HCT116 (cell line): Measurements from ENCODE around the gene CPLX3. TPM values are rescaled to one million over a fixed set of nuclear protein-coding genes. Genes with fewer than 3 reads are reported as not detected.

Experiments
- ATAC-seq: fragments of 200-7000 bp; cut with Tn5 transposase; 2 replicates; pipeline ENCODE4 v1.9.1; 2020; ENCODE audit warnings: mild to moderate bottlenecking, moderate library complexity
- BruUV-seq: library from RNA; stranded (reverse); fragments of 400-500 nt; replicated peaks from 2 replicates; lab custom pipeline; 2021; lab: Mats Ljungman, UMichigan
- CTCF ChIA-PET: fragments of 300-600 bp; sonication (Branson Sonifier 250); formaldehyde crosslinking; loops from one replicate; lab custom pipeline; 2021; ENCODE audit warnings: antibody characterized with exemption; lab: Charles Lee
- POLR2A ChIA-PET: fragments of 300-600, 350-600 bp; sonication (Branson Sonifier 250); formaldehyde crosslinking; loops from one replicate; lab custom pipeline; 2021; ENCODE audit warnings: antibody characterized with exemption; lab: Charles Lee
- RAD21 ChIA-PET, 2 experiments: fragments of 300-600 bp; sonication (Branson Sonifier 250); formaldehyde crosslinking; loops; one replicate each; lab custom pipeline; 2023; ENCODE audit warnings: low total read pairs in 2 of 2; ENCODE audit not compliant: uncharacterized antibody in 2 of 2, unreplicated experiment in 2 of 2, low non-redundant PET in 1 of 2; lab: Charles Lee
- DNase-seq: peaks from one replicate; pipeline ENCODE4 v3.0.0-alpha.2; 2010; ENCODE audit warnings: low read depth, low spot score
- H2AFZ ChIP-seq: fragments of 200-600 bp; shearing (Covaris generic), sonication (generic); 2 replicates; pipeline ENCODE4 v1.6.1; 2017; ENCODE audit warnings: low read depth, mixed run types, mixed read lengths, antibody characterized with exemption, low read length; ENCODE audit not compliant: poor library complexity, severe bottlenecking
- H3K27ac ChIP-seq: 2 replicates; pipeline ENCODE4 v1.5.1; 2012; ENCODE audit warnings: low read depth, low read length
- H3K27me3 ChIP-seq: fragments of 200-600 bp; sonication (generic); 2 replicates; pipeline ENCODE4 v1.6.1; 2016; ENCODE audit warnings: mixed run types, low read length, mixed read lengths; ENCODE audit not compliant: insufficient read depth
- H3K36me3 ChIP-seq, 2 experiments: fragments of 200-500 bp in 1 of 2; fragments of 200-600 bp in 1 of 2; sonication (Bioruptor generic) in 1 of 2; sonication (generic) in 1 of 2; 2 replicates each; pipeline versions ENCODE4 v1.5.1 to v1.6.1; 2014 to 2016; ENCODE audit warnings: low read length in 2 of 2, inconsistent platforms in 1 of 2, mixed read lengths in 1 of 2, mixed run types in 1 of 2; ENCODE audit not compliant: insufficient read depth in 2 of 2, control insufficient read depth in 1 of 2
- H3K4me1 ChIP-seq, 2 experiments: fragments of 200-600 bp in 1 of 2; sonication (generic) in 1 of 2; 2 replicates each; pipeline versions ENCODE4 v1.5.1 to v1.6.1; 2012 to 2017; ENCODE audit warnings: low read length in 2 of 2, inconsistent platforms in 1 of 2, mild to moderate bottlenecking in 1 of 2, mixed read lengths in 1 of 2, mixed run types in 1 of 2, moderate library complexity in 1 of 2; ENCODE audit not compliant: insufficient read depth in 2 of 2, control insufficient read depth in 1 of 2
- H3K4me2 ChIP-seq: fragments of 200-600 bp; sonication (generic); 2 replicates; pipeline ENCODE4 v1.6.1; 2017; ENCODE audit warnings: mixed run types, low read length, mixed read lengths
- H3K4me3 ChIP-seq, 2 experiments: fragments of 200-600 bp in 1 of 2; sonication (generic) in 1 of 2; replicated peaks in 1 of 2; 2 replicates each; pipeline ENCODE4 v1.5.1; 2011 to 2016; ENCODE audit warnings: low read length in 2 of 2, control low read depth in 1 of 2, low read depth in 1 of 2, mild to moderate bottlenecking in 1 of 2, mixed read lengths in 1 of 2, mixed run types in 1 of 2
- H3K79me2 ChIP-seq: fragments of 200-600 bp; sonication (generic); 2 replicates; pipeline ENCODE4 v1.6.1; 2017; ENCODE audit warnings: mild to moderate bottlenecking, mixed run types, low read length, moderate library complexity, mixed read lengths; ENCODE audit not compliant: insufficient read depth
- H3K9ac ChIP-seq: fragments of 200-600 bp; sonication (generic); 2 replicates; pipeline ENCODE4 v1.6.1; 2016; ENCODE audit warnings: low read length, mixed read lengths
- H3K9me2 ChIP-seq: fragments of 200-600 bp; sonication (generic), shearing (Covaris generic); 2 replicates; pipeline ENCODE4 v1.6.1; 2017; ENCODE audit warnings: mixed run types, mild to moderate bottlenecking, moderate library complexity; ENCODE audit not compliant: insufficient read depth
- H3K9me3 ChIP-seq, 2 experiments: fragments of 200-500 bp in 1 of 2; fragments of 200-600 bp in 1 of 2; sonication (Bioruptor generic) in 1 of 2; sonication (generic) in 1 of 2; 2 replicates each; pipeline ENCODE4 v1.6.1; 2014 to 2017; ENCODE audit warnings: low read length in 2 of 2, mixed read lengths in 2 of 2, inconsistent platforms in 1 of 2, low read depth in 1 of 2, mild to moderate bottlenecking in 1 of 2, mixed run types in 1 of 2, moderate library complexity in 1 of 2; ENCODE audit not compliant: control insufficient read depth in 1 of 2, insufficient read depth in 1 of 2
- H4K20me1 ChIP-seq: fragments of 200-600 bp; sonication (generic), shearing (Covaris generic); 2 replicates; pipeline ENCODE4 v1.6.1; 2017; ENCODE audit warnings: mixed run types, mild to moderate bottlenecking, moderate library complexity; ENCODE audit not compliant: insufficient read depth
- EGR1 ChIP-seq: IDR thresholded peaks from 2 replicates; pipeline ENCODE4 v1.6.1; 2012; ENCODE audit warnings: low read depth
- ELF1 ChIP-seq: IDR thresholded peaks from 2 replicates; pipeline ENCODE4 v1.6.1; 2012; ENCODE audit warnings: low read depth, borderline replicate concordance
- EZH2phosphoT487 ChIP-seq: fragments of 200-600 bp; IDR thresholded peaks from 2 replicates; pipeline ENCODE4 v1.6.1; 2018; ENCODE audit warnings: antibody characterized with exemption, borderline replicate concordance
- POLR2A ChIP-seq: IDR thresholded peaks from 2 replicates; pipeline ENCODE4 v1.7.0; 2011; ENCODE audit warnings: borderline replicate concordance; ENCODE audit not compliant: insufficient read depth, insufficient read length; ENCODE audit errors: extremely low read depth
- POLR2AphosphoS5 ChIP-seq: IDR thresholded peaks from 2 replicates; pipeline ENCODE4 v1.6.1; 2011; ENCODE audit warnings: mild to moderate bottlenecking, low read depth, low read length, moderate library complexity
- RAD21 ChIP-seq: IDR thresholded peaks from 2 replicates; pipeline ENCODE4 v1.6.1; 2012; ENCODE audit warnings: low read depth, mild to moderate bottlenecking
- REST ChIP-seq: IDR thresholded peaks from 2 replicates; pipeline ENCODE4 v1.6.1; 2012; ENCODE audit warnings: low read depth
- YY1 ChIP-seq: IDR thresholded peaks from 2 replicates; pipeline ENCODE4 v1.6.1; 2011; ENCODE audit warnings: low read length, low read depth, moderate library complexity, mild to moderate bottlenecking; ENCODE audit not compliant: insufficient replicate concordance; ENCODE audit errors: extremely low read depth
- ZNF274 ChIP-seq: fragments of 200-500 bp; sonication (Bioruptor generic); IDR thresholded peaks from 2 replicates; pipeline ENCODE4 v1.6.1; 2014; ENCODE audit warnings: mild to moderate bottlenecking, low read depth, low read length, inconsistent platforms
- intact Hi-C: fragments of 100-400 bp; cut with micrococcal nuclease; formaldehyde crosslinking; loops from 2 replicates; pipeline ENCODE4 v1.10.0; 2022
- total RNA-seq: library from RNA; stranded (reverse); gene quantifications from one replicate; pipeline ENCODE4 v1.2.1, GENCODE V29; 2021; ENCODE audit not compliant: unreplicated experiment
- TF ChIP-seq, protein P1 (sequence below), 3 experiments: fragments of 200-600 bp in 1 of 3; sonication (generic) in 1 of 3; IDR thresholded peaks in 2 of 3; conservative IDR thresholded peaks in 1 of 3; 2 replicates each; pipeline ENCODE4 v1.5.1; 2012 to 2017; ENCODE audit warnings: low read depth in 2 of 3, low read length in 2 of 3, antibody characterized with exemption in 1 of 3, borderline replicate concordance in 1 of 3, control low read depth in 1 of 3, mild to moderate bottlenecking in 1 of 3, mixed read lengths in 1 of 3, mixed run types in 1 of 3, moderate library complexity in 1 of 3; ENCODE audit not compliant: insufficient read depth in 1 of 3
- TF ChIP-seq, protein P2 (sequence below): IDR thresholded peaks from 2 replicates; pipeline ENCODE4 v1.6.1; 2011; ENCODE audit warnings: mild to moderate bottlenecking, low read length, moderate library complexity; ENCODE audit not compliant: insufficient replicate concordance; ENCODE audit errors: extremely low read depth

CPLX3 gene
- total RNA-seq, 1 experiment from 2014 or later, result not detected

DNA sequence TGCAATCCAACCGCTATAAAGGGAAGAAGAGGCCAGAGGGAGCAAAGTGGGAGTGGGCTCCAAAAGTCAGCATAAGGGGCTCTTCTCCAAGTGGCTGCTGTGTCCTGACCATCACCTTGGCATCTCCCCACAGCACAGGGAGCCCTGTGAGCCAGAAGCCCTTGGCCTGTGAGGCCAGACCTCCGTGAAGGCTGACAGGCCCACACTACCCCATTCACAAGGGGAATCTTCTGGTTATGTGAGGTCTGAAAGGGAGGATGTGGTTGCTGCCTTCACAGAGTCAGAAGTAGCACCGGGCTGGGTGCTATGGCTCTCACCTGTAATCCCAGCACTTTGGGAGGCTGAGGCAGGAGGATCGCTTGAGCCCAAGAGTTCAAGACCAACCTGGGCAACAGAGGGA, 19.2 kb downstream of the CPLX3 start:
- no peak overlapping the region for H3K4me3 ChIP-seq
- H3K36me3 ChIP-seq, result peaks cover 16 to 23% of the 10 kb centered on the region in 2 experiments; a peak in 3 of 4 replicates
- DNase-seq, result no peak
- no peak for ATAC-seq
- no peak overlapping the region for H3K4me2 ChIP-seq
- no peak overlapping the region for H3K27ac ChIP-seq
- H3K27me3 ChIP-seq, result no peaks in the 10 kb centered on the region
- H4K20me1 ChIP-seq, result no peaks in the 10 kb centered on the region
- CTCF ChIA-PET, result interaction anchor here (1.6 kb wide), 1 partner anchor 56 kb away, joined by 5 read pairs; no protein-coding TSS in a partner anchor
- POLR2A ChIA-PET, result no interaction called here
- no peak overlapping the region for H2AFZ ChIP-seq
- H3K4me1 ChIP-seq, result peaks cover 9 to 21% of the 10 kb centered on the region in 2 experiments; a peak in 3 of 4 replicates
- RAD21 ChIA-PET, result no interaction called here
- no peak overlapping the region for H3K9ac ChIP-seq
- H3K9me3 ChIP-seq, result no peaks in the 10 kb centered on the region
- no TSS peak for BruUV-seq
- TF ChIP-seq REST (no peak), RAD21 (no peak), EGR1 (no peak), ELF1 (no peak)
- intact Hi-C loops, result no loop called here
- H3K79me2 ChIP-seq, result peaks cover 6% of the 10 kb centered on the region; the same call in 1 of the 2 replicates
- H3K9me2 ChIP-seq, result no peaks in the 10 kb centered on the region

DNA sequence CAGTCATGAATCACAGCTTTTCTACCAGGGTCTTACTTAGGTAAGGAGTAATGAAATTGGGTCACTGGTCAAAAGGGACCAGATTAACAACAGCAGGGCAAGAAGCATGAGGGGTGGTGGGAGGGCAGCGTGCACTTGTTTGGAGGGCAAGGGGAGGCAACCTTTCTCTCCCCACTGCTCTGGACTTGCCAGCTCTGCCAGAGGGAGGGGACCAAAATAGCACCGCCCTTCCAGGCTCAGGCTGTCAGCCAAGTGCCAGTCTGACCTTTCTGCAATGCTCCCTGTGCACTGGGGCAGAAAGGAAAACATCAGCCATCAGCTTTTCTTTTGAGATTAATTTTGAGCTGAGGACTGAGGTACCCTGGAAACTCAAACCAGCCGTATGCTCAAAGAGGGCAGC, 21.0 kb downstream of the CPLX3 start:
- Histone ChIP-seq H3K79me2 (no peaks in the 10 kb centered on the region), H3K9me2 (no peaks in the 10 kb centered on the region), H3K4me1 (peaks cover 6 to 12% of the 10 kb centered on the region in 2 experiments; a peak in 3 of 4 replicates), H3K9ac (no peak overlapping the region), H3K27me3 (no peaks in the 10 kb centered on the region), H3K27ac (no peak overlapping the region), H3K4me2 (no peak overlapping the region), H3K36me3 (peaks cover 25 to 27% of the 10 kb centered on the region in 2 experiments; a peak in 3 of 4 replicates), H3K9me3 (no peaks in the 10 kb centered on the region), H2AFZ (no peak overlapping the region), H4K20me1 (no peaks in the 10 kb centered on the region), H3K4me3 (no peak overlapping the region)
- DNase-seq (no peak), ATAC-seq (no peak)
- TF ChIP-seq YY1 (no peak), RAD21 (no peak), EZH2phosphoT487 (no peak), POLR2A (no peak), POLR2AphosphoS5 (no peak), ZNF274 (no peak)
- TF ChIP-seq, protein P1, sequence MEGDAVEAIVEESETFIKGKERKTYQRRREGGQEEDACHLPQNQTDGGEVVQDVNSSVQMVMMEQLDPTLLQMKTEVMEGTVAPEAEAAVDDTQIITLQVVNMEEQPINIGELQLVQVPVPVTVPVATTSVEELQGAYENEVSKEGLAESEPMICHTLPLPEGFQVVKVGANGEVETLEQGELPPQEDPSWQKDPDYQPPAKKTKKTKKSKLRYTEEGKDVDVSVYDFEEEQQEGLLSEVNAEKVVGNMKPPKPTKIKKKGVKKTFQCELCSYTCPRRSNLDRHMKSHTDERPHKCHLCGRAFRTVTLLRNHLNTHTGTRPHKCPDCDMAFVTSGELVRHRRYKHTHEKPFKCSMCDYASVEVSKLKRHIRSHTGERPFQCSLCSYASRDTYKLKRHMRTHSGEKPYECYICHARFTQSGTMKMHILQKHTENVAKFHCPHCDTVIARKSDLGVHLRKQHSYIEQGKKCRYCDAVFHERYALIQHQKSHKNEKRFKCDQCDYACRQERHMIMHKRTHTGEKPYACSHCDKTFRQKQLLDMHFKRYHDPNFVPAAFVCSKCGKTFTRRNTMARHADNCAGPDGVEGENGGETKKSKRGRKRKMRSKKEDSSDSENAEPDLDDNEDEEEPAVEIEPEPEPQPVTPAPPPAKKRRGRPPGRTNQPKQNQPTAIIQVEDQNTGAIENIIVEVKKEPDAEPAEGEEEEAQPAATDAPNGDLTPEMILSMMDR (IDR thresholded peaks at IDR 0.05 in 2 of 3, conservative IDR thresholded peaks at IDR 0.05 in 1 of 3; ENCODE audit: borderline replicate concordance in 1 of 3, insufficient read depth in 1 of 3, low read depth in 2 of 3, low read length in 2 of 3), result no peak
- TF ChIP-seq, protein P2, sequence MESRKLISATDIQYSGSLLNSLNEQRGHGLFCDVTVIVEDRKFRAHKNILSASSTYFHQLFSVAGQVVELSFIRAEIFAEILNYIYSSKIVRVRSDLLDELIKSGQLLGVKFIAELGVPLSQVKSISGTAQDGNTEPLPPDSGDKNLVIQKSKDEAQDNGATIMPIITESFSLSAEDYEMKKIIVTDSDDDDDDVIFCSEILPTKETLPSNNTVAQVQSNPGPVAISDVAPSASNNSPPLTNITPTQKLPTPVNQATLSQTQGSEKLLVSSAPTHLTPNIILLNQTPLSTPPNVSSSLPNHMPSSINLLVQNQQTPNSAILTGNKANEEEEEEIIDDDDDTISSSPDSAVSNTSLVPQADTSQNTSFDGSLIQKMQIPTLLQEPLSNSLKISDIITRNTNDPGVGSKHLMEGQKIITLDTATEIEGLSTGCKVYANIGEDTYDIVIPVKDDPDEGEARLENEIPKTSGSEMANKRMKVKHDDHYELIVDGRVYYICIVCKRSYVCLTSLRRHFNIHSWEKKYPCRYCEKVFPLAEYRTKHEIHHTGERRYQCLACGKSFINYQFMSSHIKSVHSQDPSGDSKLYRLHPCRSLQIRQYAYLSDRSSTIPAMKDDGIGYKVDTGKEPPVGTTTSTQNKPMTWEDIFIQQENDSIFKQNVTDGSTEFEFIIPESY, result no peak
- RAD21 ChIA-PET, result no interaction called here
- POLR2A ChIA-PET, result interaction anchor here (0.5 kb wide), 1 partner anchor 462 kb away, joined by 4 read pairs; no protein-coding TSS in a partner anchor
- BruUV-seq, result no TSS peak
- CTCF ChIA-PET, result interaction anchor here (1.1 kb wide), 1 partner anchor 54 kb away, joined by 3 read pairs; no protein-coding TSS in a partner anchor
- intact Hi-C loops, result no loop called here
